Fibroblast of villous mesenchyme (primary cell): ENCODE data around the gene NCKAP5L. TPM values are rescaled to one million over a fixed set of nuclear protein-coding genes. Genes with fewer than 3 reads are reported as not detected.

ENCODE experiments used
- DNase-seq: peaks from one replicate; pipeline ENCODE4 v3.0.0-alpha.2; 2010; ENCODE audit warnings: low read depth
- H3K4me3 ChIP-seq: 2 replicates; pipeline ENCODE4 v1.5.1; 2011; ENCODE audit warnings: low read depth, mild to moderate bottlenecking, low read length
- small RNA-seq: library from RNA; depleted of rRNA; stranded (forward); fragments of <200 nt; gene quantifications from one replicate; pipeline ENCODE3, GENCODE V24; 2012
- total RNA-seq: library from RNA; depleted of rRNA; stranded (reverse); fragments of >200 nt; gene quantifications from 2 replicates; pipeline ENCODE4 v1.2.3, GENCODE V29; 2012
- TF ChIP-seq, protein P1 (sequence below): IDR thresholded peaks from 2 replicates; pipeline ENCODE4 v1.5.1; 2012; ENCODE audit warnings: low read depth, mild to moderate bottlenecking, low read length; ENCODE audit not compliant: insufficient read depth

Gene NCKAP5L
- total RNA-seq, 1 donor = 34.1 TPM

DNA sequence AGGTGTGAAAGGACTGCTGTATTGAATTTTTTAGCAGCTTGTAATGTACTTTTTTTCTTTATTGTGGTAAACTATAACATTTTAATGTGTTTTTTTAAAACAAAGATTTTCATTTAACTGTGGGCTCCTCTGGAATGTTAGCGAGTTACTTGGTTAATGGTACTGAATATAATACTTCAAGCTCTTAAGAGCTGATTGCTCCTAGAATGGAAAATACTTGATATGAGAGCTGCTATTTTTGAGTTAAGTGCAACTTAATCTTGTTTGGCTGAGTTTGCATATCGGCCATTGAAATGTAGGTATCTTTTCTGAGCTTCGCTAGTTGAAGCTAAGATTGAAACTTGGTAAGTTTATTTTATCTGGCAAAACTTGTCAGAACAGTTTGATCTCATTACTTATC, 79.4 kb downstream of the NCKAP5L start:
- no peak for DNase-seq
- TF ChIP-seq, protein P1, sequence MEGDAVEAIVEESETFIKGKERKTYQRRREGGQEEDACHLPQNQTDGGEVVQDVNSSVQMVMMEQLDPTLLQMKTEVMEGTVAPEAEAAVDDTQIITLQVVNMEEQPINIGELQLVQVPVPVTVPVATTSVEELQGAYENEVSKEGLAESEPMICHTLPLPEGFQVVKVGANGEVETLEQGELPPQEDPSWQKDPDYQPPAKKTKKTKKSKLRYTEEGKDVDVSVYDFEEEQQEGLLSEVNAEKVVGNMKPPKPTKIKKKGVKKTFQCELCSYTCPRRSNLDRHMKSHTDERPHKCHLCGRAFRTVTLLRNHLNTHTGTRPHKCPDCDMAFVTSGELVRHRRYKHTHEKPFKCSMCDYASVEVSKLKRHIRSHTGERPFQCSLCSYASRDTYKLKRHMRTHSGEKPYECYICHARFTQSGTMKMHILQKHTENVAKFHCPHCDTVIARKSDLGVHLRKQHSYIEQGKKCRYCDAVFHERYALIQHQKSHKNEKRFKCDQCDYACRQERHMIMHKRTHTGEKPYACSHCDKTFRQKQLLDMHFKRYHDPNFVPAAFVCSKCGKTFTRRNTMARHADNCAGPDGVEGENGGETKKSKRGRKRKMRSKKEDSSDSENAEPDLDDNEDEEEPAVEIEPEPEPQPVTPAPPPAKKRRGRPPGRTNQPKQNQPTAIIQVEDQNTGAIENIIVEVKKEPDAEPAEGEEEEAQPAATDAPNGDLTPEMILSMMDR = no peak
- H3K4me3 ChIP-seq = no peak overlapping the region

DNA sequence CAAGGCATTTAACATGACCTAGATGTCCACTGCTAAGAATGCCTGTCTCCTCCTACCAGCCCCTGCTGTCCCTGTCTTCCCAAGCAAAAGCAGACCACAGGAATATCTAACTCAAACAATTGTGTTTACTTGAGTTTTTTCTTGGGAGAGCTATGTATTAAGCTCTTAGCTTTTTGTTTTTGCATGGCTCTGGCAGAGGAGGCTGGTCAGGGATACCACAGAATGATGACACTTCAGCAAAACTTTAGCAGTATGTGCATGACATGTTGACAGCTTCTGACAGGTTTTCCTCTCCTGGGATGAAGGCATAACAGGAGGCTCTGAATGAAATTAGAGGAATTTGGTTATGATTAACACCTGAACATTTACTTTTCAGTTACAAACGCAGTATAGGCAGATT, 79.9 kb downstream of the NCKAP5L start:
- DNase-seq = no peak
- TF ChIP-seq, protein P1 = no peak
- H3K4me3 ChIP-seq = no peak overlapping the region

DNA sequence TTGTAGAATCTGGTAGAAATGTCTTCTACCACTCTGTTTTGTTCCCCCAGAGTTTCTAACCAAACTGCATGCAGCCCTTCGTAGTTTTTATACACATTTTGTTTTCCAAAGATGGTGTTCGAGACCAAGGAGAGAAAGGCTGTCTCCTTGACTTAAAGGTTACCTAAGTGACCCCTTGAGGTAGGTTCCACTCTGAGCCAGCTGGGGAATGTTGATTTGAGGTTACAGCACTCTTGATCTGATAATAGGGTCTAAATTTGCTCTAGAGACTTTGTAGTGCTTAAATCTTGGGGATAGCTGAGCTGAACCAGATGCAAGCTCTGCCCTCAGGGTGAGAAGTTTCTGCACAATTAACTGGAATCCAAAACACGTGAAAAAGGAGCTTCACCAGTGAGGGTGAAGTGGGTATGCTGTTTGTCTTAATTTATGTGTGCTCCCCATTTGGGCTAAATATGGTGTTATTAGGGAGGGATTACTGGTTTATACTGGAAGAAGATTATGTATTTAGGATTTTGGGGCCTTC, 83.8 kb downstream of the NCKAP5L start:
- TF ChIP-seq, protein P1 = no peak
- no peak for DNase-seq
- no peak overlapping the region for H3K4me3 ChIP-seq

GRCh38 chr12:49741882-49742620, 86.2 kb downstream of the NCKAP5L start:
- peak overlapping the region; percentile 98 for H3K4me3 ChIP-seq
- DNase-seq = peak; percentile 88
- TF ChIP-seq, protein P1 = no peak

Small RNAs within 50 kb of the gene (small RNA-seq; reads per million reads assigned to genes)
- gene LSM6P2 = not detected

Other genes with a start within 250 kb of the NCKAP5L start
- under 0.01 TPM in 2 replicates for gene FAM186B, start 222.8 kb downstream of the NCKAP5L start, total RNA-seq
- 8.2 and 11.3 TPM in 2 replicates for gene PRPF40B, start 204.9 kb downstream of the NCKAP5L start, total RNA-seq
- 22.5 and 28.7 TPM in 2 replicates for gene FMNL3, start 121.0 kb downstream of the NCKAP5L start, total RNA-seq
- 377 and 506 TPM in 2 replicates for gene TMBIM6, start 86.9 kb downstream of the NCKAP5L start, total RNA-seq
- 2.9 and 3.5 TPM in 2 replicates for gene BCDIN3D, start 14.7 kb upstream of the NCKAP5L start, total RNA-seq
- gene FAIM2, start 75.5 kb upstream of the NCKAP5L start, total RNA-seq = 3.0 and 3.9 TPM in 2 replicates
- gene AQP2, start 122.3 kb upstream of the NCKAP5L start, total RNA-seq = not detected in 2 replicates
- gene AQP5, start 133.5 kb upstream of the NCKAP5L start, total RNA-seq = not detected in 2 replicates
- gene AQP6, start 144.5 kb upstream of the NCKAP5L start, total RNA-seq = not detected in 2 replicates
- gene RACGAP1, start 197.1 kb upstream of the NCKAP5L start, total RNA-seq = 36.1 and 69.1 TPM in 2 replicates
- gene ASIC1, start 229.2 kb upstream of the NCKAP5L start, total RNA-seq = 1.3 and 1.6 TPM in 2 replicates